Keratinocyte (primary cell): Measurements from ENCODE around the gene PTPRF. TPM values are rescaled to one million over a fixed set of nuclear protein-coding genes. Genes with fewer than 3 reads are reported as not detected.

Source experiments
- DNase-seq: peaks from one replicate; pipeline ENCODE4 v3.0.0-alpha.2; 2011; ENCODE audit warnings: low read depth, missing footprints, low spot score
- FAIRE-seq: peaks from 2 replicates; lab custom pipeline; 2011; peaks lifted over from hg19 to GRCh38; lab: Jason Lieb, UNC
- H2AFZ ChIP-seq: 2 replicates; pipeline ENCODE4 v1.6.0; 2012; ENCODE audit warnings: low read length, control low read depth, inconsistent platforms; ENCODE audit not compliant: control insufficient read depth
- H3K27ac ChIP-seq: 2 replicates; pipeline ENCODE4 v1.5.1; 2011; ENCODE audit warnings: low read length; ENCODE audit not compliant: control insufficient read depth, insufficient read depth
- H3K27me3 ChIP-seq: 3 replicates; pipeline ENCODE4 v1.6.0; 2011; ENCODE audit warnings: low read length; ENCODE audit not compliant: control insufficient read depth, insufficient read depth; ENCODE audit errors: extremely low read depth
- H3K36me3 ChIP-seq, 2 experiments: 2 replicates in 1 of 2; 3 replicates in 1 of 2; pipeline ENCODE4 v1.5.1; 2011; ENCODE audit warnings: low read length in 2 of 2, mild to moderate bottlenecking in 1 of 2; ENCODE audit not compliant: control insufficient read depth in 2 of 2, insufficient read depth in 2 of 2; ENCODE audit errors: extremely low read depth in 1 of 2
- H3K4me1 ChIP-seq: 3 replicates; pipeline ENCODE4 v1.5.1; 2011; ENCODE audit warnings: low read length; ENCODE audit not compliant: control insufficient read depth, insufficient read depth; ENCODE audit errors: extremely low read depth
- H3K4me2 ChIP-seq: 3 replicates; pipeline ENCODE4 v1.6.0; 2011; ENCODE audit warnings: low read depth, low read length; ENCODE audit not compliant: control insufficient read depth, insufficient read depth; ENCODE audit errors: extremely low read depth
- H3K4me3 ChIP-seq, 3 experiments: fragments of 200-600 bp in 1 of 3; sonication (generic) in 1 of 3; 2 replicates in 2 of 3; 3 replicates in 1 of 3; pipeline ENCODE4 v1.5.1; 2011 to 2016; ENCODE audit warnings: low read length in 3 of 3, mild to moderate bottlenecking in 3 of 3, control low read depth in 2 of 3, inconsistent platforms in 1 of 3, low read depth in 1 of 3, mixed read lengths in 1 of 3, mixed run types in 1 of 3, moderate library complexity in 1 of 3; ENCODE audit not compliant: control insufficient read depth in 2 of 3, insufficient read depth in 2 of 3; ENCODE audit errors: extremely low read depth in 1 of 3
- H3K79me2 ChIP-seq: 2 replicates; pipeline ENCODE4 v1.6.0; 2012; ENCODE audit warnings: low read length; ENCODE audit not compliant: control insufficient read depth, insufficient read depth
- H3K9ac ChIP-seq: 3 replicates; pipeline ENCODE4 v1.6.0; 2011; ENCODE audit warnings: low read length; ENCODE audit not compliant: control insufficient read depth, insufficient read depth; ENCODE audit errors: extremely low read depth
- H3K9me1 ChIP-seq: 3 replicates; pipeline ENCODE4 v1.6.0; 2011; ENCODE audit warnings: low read length; ENCODE audit not compliant: control insufficient read depth, insufficient read depth; ENCODE audit errors: extremely low read depth
- H3K9me3 ChIP-seq: 2 replicates; pipeline ENCODE4 v1.5.1; 2012; ENCODE audit warnings: low read depth, low read length; ENCODE audit not compliant: control insufficient read depth
- H4K20me1 ChIP-seq: 3 replicates; pipeline ENCODE4 v1.6.0; 2011; ENCODE audit warnings: low read length; ENCODE audit not compliant: control insufficient read depth, insufficient read depth; ENCODE audit errors: extremely low read depth
- EZH2 ChIP-seq: IDR thresholded peaks from one replicate; pipeline ENCODE4 v1.6.1; 2012; ENCODE audit warnings: inconsistent platforms, mild to moderate bottlenecking, low read length, moderate library complexity
- dilution Hi-C: fragments of 300-500 bp; cut with MboI; formaldehyde crosslinking; loops from one replicate; pipeline ENCODE4 v1.7.0; 2020; ENCODE audit warnings: low sequenced_read_pairs; ENCODE audit not compliant: extremely low pct_ligation_motif_present
- polyA plus RNA-seq, 5 experiments: library from polyadenylated mRNA; depleted of rRNA in 3 of 5; stranded (reverse) in 3 of 5; stranded (forward) in 1 of 5; unstranded in 1 of 5; fragments of >200 nt; gene quantifications; 1 replicate in 1 of 5; 2 replicates in 3 of 5; 3 replicates in 1 of 5; pipeline versions ENCODE4 v1.2.1 to v1.2.3, GENCODE V29; 2011 to 2012; ENCODE audit warnings: missing spikeins in 2 of 5, low read depth in 1 of 5, low replicate concordance in 1 of 5
- TF ChIP-seq, protein P1 (sequence below), 3 experiments: IDR thresholded peaks in 1 of 3; conservative IDR thresholded peaks in 1 of 3; optimal IDR thresholded peaks in 1 of 3; 2 replicates in 2 of 3; 3 replicates in 1 of 3; pipeline versions ENCODE3 to v1.5.1; 2011; ENCODE audit warnings: low read length in 3 of 3, mild to moderate bottlenecking in 3 of 3, moderate library complexity in 2 of 3, control low read depth in 1 of 3, inconsistent platforms in 1 of 3; ENCODE audit not compliant: insufficient read depth in 2 of 3; ENCODE audit errors: extremely low read depth in 1 of 3

The PTPRF gene
- polyA plus RNA-seq, 1 donor (not counting 4 experiments of a cell fraction or from before 2014, with no cell fraction given) = 161 TPM

DNA sequence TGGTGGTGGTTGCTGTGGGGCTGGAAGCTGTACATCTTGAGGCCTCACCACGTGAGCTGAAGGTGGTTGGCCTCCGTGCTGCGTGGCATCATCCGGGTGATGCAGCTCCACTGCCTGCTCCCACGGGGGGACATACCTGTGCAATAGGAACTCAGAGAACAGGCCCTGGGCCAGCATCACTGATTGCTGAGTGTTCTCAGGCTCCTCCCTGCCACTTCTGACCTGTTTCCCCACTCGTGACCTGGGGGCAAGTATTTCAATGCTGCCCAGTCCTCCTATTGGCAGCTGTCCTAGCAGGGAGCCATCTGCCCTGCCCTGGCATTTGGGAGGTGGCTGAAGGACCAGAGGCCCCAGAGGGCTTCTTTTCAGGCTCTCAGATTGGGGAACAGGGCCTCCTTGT lies 26.1 kb downstream of the PTPRF start:
- Histone ChIP-seq H3K4me3 (no peak overlapping the region), H3K9me3 (no peaks in the 10 kb centered on the region), H3K9me1 (peaks cover 4% of the 10 kb centered on the region), H3K4me1 (peaks cover 18% of the 10 kb centered on the region), H3K27ac (no peak overlapping the region), H3K4me2 (no peak overlapping the region), H3K9ac (no peak overlapping the region), H2AFZ (no peak overlapping the region), H3K27me3 (no peaks in the 10 kb centered on the region), H3K79me2 (peaks cover 75% of the 10 kb centered on the region), H4K20me1 (peaks cover 18% of the 10 kb centered on the region), H3K36me3 (peaks cover 34 to 75% of the 10 kb centered on the region in 2 experiments)
- dilution Hi-C loops = no loop called here
- TF ChIP-seq EZH2 = no peak
- TF ChIP-seq, protein P1, sequence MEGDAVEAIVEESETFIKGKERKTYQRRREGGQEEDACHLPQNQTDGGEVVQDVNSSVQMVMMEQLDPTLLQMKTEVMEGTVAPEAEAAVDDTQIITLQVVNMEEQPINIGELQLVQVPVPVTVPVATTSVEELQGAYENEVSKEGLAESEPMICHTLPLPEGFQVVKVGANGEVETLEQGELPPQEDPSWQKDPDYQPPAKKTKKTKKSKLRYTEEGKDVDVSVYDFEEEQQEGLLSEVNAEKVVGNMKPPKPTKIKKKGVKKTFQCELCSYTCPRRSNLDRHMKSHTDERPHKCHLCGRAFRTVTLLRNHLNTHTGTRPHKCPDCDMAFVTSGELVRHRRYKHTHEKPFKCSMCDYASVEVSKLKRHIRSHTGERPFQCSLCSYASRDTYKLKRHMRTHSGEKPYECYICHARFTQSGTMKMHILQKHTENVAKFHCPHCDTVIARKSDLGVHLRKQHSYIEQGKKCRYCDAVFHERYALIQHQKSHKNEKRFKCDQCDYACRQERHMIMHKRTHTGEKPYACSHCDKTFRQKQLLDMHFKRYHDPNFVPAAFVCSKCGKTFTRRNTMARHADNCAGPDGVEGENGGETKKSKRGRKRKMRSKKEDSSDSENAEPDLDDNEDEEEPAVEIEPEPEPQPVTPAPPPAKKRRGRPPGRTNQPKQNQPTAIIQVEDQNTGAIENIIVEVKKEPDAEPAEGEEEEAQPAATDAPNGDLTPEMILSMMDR (optimal IDR thresholded peaks at IDR 0.05 in 1 of 3, IDR thresholded peaks at IDR 0.05 in 1 of 3, conservative IDR thresholded peaks at IDR 0.05 in 1 of 3; ENCODE audit: extremely low read depth in 1 of 3, insufficient read depth in 2 of 3, low read length in 3 of 3) = no peak
- FAIRE-seq (no peak), DNase-seq (no peak)

- TF ChIP-seq, protein P1 (optimal IDR thresholded peaks at IDR 0.05 in 1 of 3, IDR thresholded peaks at IDR 0.05 in 1 of 3, conservative IDR thresholded peaks at IDR 0.05 in 1 of 3; ENCODE audit: extremely low read depth in 1 of 3, insufficient read depth in 2 of 3, low read length in 3 of 3) = no peak
- no peak for TF ChIP-seq EZH2
- FAIRE-seq (no peak), DNase-seq (no peak)
- H3K27me3 ChIP-seq = no peaks in the 10 kb centered on the region
- H3K36me3 ChIP-seq = peaks cover 35 to 72% of the 10 kb centered on the region in 2 experiments
- dilution Hi-C loops = no loop called here
- H3K4me2 ChIP-seq = no peak overlapping the region
- H4K20me1 ChIP-seq = peaks cover 19% of the 10 kb centered on the region
- H3K9me3 ChIP-seq = no peaks in the 10 kb centered on the region
- H3K9ac ChIP-seq = no peak overlapping the region
- no peak overlapping the region for H3K27ac ChIP-seq
- H2AFZ ChIP-seq = no peak overlapping the region
- H3K9me1 ChIP-seq = peaks cover 4% of the 10 kb centered on the region
- peaks cover 68% of the 10 kb centered on the region for H3K79me2 ChIP-seq
- H3K4me1 ChIP-seq = peaks cover 8% of the 10 kb centered on the region
- no peak overlapping the region for H3K4me3 ChIP-seq
Observed at GRCh38 chr1:43557744-43558245, 27.1 kb downstream of the PTPRF start.
